NCI-H446 treated with DMSO at 0.1 percent for 48 hours (cell line): Measurements from ENCODE around the gene FGD4.

Experiments
- DNase-seq: peaks from one replicate; lab custom pipeline; 2025; lab: John Stamatoyannopoulos, UW

The FGD4 gene

DNA sequence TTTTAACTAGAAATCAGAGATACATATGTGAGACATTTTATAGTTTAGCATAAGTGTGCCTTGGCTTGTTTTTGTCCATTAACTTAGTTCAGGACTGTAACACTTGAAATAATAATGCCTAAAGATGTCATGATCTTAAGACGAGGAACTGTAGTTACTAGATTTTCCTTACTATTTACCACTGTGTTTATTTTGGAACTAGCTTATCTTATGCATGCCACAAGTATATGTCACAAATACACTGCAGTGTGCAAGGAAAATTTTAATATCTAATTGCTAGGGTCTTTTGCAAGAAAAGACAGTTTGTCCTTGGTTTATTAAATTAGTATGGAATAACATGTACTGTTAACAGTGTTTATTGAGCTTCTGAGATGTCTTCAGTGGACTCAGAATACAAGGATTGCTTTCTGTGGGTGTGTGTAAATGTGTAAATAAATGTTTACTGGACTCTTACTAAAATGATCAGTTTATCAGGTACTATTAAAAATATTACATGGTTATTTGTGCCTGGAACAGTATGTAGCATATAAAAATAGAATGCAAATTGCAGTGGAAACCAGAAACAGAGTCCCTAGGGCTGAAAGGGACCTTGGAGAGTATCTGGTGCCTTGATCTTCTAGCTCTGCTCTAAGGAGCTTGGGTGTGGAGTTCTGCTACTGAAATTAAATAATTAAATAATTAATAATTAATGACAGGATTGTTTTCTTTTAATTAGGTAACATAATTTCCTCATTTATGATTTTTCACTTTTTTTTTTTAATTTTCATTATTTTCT is 58.1 kb downstream of the FGD4 start:
- no peak for DNase-seq

DNA sequence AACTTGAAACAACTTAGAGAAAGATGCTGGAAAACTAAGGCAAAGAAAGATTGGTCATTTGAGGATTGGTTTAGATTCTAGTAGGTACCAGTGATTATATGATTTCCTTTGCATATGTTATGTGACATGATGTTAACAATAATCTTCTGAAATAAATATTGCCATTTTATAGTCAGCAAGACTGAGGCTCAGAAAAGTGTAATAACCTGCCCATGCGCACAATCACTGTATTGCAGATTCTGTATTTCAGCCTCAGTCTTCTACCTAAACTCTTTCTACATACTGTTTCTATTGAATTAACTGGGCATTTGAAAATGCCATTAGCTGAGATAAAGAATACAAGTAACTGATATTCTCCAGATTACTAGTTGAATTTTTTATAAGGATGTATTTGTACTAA is 61.3 kb downstream of the FGD4 start:
- DNase-seq: no peak

DNA sequence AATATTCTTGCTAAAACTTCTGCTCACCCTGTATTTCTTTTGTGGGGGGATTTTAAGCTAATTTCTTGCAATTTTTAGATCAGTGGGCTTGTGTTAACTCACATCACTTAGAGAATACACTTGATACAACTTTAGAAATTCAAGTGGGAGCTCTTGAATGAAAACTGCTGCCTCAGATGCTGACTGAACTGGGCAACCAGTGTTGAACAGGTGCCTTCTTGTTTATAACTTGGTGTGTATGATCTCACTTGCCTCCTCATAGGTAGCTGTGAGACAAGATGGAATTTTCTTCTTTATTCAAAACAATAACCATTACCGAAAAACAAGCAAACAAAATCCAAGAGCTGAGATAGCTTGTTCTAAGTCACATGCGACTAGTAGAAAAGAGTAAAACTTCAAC is 63.5 kb downstream of the FGD4 start:
- no peak for DNase-seq

DNA sequence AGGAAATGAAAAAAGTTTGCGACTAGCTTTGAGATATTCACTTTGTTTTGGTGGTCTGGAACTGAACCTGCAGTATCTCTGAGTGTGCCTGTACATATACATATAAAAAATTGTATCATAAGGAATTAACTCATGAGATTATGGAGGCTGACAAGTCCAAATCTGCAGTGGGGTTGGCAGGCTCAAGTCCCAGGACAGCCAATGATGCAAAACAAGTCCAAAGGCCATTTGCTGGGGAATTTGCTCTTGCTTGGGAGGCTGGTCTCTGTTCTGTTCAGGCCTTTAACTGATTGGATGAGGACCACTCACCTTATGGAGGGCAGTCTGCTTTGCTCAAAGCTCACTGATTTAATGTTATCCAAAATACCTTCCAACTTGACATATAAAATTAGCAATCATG is 66.8 kb downstream of the FGD4 start:
- no peak for DNase-seq

DNA sequence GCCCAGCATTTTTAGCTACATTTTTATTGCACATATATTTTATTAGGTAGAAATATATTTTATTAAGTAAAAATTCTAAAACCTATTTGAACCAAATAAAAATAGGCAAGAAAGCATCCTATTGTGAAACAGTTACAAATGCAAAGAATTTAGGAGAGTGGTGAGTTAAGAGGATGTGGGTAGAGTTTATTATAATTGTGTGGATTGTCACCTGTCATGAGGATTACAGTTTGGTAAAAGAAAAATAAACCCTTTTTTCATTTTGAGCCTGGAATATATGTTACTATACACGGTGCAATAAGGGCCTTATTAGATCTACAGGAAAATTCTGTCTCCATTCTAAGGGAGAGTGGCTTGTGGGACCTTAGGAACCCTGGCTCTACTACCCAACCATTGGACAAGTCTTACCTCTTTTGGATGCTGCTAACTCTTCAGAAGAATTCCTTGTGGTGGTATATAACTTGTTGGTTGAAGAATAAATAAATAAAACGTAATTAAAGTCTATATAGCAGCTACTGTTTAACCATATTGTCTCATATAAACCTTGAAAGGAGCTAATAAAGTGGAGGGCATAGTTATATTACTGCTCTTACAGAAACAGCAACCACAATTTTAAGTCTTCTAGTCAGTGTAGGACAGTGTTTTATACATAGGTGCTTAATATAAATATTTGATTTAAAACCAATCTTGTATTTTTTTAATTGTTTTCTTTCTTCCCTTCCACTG is 67.8 kb downstream of the FGD4 start:
- no peak for DNase-seq

DNA sequence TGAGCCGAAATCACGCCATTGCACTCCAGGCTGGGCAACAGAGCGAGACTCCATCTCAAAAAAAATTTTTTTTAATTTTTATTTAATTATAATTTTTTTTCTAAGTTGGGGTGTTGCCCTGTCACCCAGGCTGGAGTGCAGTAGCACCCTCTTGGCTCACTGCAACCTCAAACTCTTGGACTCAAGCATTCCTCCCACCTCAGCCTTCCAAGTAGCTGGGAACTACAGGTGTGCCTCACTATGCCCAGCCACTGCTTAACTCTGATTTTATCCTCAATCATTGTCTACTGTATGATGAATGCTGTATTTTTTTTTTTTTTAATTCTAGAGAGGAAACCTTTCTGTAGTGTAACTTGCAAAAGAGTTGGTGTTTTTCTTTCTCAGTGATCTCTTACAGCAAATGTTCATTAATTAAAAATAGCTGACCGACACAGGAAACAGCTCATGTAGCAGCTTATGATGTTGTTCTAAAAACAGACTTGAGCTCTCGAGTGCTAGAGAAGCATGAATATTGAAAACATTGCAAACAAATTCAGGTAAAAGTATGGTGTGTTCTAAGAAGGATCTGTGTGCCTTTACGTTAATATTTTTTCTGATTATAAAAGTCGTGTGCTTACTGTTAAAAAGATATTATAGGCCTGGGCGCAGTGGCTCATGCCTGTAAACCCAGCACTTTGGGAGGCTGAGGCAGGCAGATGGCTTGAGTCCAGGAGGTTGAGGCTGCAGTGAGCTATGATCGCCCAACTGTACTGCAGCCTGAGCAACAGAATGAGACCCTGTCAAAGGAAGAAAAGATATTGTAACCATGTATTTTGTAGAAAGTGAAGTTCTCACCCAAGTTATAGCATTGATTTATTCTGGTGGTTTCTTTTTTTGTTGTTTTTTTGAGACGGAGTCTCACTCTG is 68.9 kb downstream of the FGD4 start:
- DNase-seq: no peak

DNA sequence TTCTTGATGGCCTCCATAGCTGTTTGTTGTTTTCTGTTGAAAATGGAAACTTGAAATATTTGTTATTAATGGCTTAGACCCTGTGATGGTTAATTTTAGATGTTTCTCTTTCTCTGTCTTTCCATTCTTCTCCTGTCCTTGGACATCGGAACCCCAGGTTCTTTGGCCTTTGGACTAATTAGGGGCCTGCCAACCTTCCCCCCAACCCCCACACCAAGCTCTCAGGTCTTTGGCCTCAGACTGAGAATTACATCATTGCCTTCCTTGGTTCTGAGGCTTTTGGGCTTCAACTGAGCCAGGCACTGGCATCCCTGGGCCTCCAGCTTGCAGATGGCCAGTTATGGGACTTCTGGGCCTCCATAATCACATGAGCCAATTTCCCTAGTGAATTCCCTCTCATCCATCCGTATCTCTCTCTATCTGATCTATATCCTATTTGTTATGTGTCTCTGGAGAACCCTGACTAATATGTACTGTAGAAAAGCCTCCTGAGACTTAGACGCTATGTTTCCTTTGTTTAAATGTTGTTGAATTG is 71.6 kb downstream of the FGD4 start:
- DNase-seq: no peak

DNA sequence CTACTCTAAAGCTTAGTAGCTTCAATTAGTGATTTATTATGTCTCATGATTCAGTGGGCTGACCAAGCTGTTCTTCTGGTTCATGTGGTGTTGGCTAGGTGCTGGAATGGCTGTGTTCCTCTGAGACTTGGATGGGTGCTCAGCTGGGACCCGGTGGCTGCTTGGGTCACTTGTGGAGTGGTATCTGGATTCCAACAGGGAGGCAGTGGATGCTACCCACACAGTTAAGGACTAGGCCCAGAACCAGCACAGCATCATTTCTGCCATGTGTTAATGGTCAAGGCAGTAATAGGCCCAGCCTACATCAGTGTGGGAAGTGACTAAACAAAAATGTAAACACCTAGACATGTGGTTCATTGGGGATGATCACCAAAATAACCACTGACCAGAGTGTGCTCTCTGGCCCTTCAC is 72.2 kb downstream of the FGD4 start:
- no peak for DNase-seq

DNA sequence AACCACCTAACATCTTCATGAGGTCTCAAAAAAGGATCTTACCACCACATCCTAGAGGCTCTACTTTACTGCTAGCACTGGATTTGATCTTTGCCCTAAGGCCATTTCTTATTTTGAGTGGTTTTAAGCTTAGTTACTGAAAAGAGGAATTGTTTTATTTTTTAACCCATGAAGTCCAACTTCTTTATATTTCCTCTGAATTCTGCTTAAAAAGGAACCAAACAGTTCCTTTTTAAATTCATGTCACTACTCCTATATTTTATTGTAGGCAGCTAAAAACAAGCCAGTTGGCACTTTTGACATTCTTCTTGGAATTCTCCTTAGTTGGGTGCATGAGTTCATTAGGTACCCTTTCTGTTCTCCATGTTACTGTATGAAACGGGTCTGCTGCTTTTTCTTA is 76.4 kb downstream of the FGD4 start:
- DNase-seq: no peak

DNA sequence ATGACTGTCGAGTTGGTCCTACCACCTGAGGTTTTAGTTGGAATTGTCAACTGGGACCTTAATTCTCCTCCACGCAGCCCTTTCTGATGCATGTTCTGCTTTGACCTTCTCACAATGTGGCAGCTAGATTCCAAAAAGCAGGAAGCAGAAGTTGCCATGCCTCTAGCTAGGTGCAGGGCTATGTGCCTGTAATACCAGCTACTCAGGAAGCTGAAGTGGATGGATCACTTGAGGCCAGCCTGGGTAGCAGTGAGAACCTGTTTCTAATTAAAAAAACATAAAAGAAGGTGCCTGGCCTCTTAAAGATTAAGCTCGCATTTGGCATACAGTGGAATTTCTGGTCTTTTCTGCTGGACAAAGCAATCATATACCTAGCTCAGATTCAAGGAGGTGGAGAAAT is 77.1 kb downstream of the FGD4 start:
- DNase-seq: no peak

DNA sequence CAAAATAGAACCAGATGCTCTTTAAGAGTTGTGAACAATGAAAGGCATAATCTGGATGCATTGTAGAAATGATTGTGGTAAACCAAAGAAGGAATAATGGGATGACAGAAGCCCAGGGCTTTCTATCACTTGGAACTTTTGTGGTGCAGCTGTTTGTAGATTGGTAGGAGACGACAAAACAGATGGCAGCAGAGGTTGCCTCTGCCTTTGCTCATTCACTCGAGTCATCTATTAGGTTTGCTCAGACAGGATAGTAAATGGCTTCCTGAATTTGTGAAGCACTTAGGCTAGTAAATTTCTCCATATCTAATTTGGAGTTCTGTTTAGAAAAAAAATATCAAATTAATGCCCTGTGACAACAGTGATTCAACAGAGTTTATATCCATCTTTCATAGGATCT is 78.4 kb downstream of the FGD4 start:
- DNase-seq: peak; percentile 70

DNA sequence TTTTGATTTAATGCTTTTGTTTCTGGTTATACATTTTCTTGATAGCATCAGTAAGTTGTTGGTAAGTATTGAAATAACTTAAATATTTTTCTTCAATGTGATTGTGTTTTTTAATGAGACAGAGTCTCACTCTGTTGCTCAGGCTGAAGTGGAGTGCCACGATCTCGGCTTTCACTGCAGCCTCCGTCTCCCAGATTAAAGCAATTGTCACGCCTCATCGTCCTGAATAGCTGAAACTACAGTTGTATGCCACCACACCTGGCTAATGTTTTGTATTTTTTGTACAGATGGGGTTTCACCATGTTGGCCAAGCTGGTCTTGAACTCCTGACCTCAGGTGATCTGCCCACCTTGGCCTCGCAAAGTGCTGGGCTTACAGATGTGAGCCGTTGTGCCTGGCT is 78.8 kb downstream of the FGD4 start:
- no peak for DNase-seq

DNA sequence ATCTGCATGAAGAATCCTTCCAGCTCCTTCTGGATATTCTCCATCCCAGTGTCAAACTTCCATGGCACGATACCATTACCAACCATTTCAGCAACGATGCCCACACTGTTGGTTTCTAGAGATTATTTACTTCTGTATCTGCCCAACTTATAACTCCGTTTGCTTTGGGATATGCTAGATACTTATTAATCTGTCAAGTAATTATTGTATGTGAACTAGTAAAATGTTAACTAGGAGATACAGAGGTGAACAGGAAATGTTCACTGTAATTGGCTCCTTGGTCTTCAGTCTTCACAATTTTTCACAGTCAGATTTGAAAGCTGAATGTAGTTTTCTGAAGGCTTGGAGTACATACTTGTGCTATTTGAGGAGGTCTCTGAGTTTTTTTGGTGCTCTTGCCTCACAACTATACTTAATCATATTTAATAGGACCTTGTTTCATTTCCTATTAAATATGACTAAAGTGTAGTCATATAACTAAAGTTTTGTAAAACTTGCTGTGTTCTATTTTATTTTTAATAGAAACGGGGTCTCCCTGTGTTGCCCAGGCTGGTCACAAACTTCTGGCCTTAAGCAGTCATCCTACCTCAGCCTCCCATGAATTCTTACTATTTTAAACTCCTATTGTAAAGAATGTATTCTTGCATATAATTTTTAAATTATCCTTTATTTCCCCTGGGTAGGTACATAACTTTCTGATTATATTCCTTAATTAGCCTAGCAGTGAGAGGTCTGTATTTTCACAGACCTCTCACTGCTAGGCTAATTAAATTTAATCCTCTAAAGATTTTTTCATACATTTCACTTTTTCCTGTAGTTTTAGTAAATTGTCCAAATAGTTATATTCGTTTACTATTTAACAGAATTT is 79.7 kb downstream of the FGD4 start:
- no peak for DNase-seq

DNA sequence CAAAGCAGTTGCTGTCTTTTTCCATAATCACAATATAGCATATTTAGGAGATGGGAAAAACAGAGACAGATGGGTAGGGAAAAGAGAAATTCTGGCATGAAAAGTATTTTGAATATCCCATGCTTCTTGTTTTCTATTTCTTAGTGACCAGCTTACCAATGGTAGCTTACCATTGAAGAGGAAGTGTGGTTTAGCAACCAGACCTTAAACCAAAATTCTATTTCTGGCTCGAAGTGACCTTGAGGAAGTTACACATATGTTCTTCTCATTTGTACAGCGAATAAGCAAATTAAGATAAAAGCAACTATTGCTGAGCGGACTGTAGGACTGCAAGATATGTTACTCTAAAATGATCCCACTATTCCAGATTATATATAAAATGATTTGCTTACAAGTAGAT is 82.9 kb downstream of the FGD4 start:
- peak; percentile 80 for DNase-seq

DNA sequence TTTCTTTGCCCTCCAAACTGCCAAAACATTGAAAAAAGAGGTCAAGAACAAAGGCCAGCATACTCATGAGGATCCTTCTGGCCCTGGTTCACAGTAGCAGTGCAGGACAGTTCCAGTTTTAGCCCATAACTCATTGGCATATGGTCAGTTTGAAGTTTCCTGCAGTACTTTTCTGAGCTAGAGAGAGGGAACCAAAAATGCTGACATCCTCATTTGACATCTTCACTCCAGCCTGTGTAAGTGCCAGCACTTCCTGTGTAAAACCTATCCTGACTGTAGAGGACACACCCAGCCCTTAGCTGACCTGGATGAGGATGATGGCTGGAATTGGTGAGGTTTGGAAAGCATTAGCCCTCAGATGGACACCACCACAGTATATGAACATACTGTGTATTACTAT is 84.1 kb downstream of the FGD4 start:
- peak; percentile 46 for DNase-seq

DNA sequence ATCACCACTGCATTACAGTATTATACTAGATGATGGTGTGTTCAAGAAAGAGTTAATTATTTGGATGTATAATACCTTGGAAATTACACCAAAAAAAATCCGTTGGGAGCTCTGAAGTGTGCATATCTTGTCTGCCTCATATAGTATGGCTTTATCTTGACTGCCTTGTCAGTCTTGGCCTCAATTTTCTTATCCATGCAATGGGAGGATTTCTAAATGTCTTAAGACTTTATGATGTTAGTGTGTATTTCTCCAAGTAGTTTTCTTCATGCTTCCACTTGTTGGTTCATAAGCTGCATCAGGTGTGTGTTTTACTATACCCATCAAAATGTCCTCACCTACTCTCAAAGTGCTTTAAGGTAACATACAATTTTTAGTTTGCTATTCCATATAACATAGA is 84.6 kb downstream of the FGD4 start:
- no peak for DNase-seq

DNA sequence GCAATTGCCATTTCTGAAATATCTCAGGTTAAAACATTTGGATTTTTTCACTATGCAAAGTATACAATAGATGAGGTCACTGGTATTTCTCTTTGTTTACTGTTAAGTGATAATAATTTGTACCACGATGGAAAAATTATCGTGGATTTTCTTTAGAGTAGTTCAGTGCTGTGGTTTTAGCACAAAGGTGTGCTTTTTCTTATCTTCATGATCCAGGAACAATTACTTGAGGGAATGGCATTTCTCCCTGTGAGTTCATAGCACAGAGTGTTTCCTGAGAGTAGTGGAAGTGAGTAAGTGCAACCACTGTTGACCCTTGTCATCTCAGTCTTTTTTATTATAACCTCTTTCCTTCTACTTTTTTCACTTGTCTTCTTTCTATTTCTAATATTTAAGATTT is 86.8 kb downstream of the FGD4 start:
- DNase-seq: no peak

DNA sequence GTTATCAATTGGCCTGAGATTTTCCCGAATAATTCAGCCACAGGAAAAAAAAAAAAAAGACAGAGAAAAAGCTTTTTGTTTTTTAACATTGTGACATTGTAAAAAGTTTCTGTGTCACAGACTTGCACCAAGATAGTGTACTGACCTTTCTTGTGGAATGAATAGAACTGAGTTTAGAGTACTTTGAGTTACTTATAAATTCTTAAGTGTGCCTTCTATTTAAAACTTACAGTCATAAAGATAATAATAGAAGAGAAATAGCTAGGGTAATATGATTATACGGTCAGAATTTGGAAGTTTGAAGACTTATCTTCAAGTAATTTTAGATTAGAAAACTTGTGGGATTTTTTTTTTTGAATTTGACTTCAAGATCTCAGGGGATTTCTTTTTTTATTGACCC is 88.8 kb downstream of the FGD4 start:
- DNase-seq: no peak

DNA sequence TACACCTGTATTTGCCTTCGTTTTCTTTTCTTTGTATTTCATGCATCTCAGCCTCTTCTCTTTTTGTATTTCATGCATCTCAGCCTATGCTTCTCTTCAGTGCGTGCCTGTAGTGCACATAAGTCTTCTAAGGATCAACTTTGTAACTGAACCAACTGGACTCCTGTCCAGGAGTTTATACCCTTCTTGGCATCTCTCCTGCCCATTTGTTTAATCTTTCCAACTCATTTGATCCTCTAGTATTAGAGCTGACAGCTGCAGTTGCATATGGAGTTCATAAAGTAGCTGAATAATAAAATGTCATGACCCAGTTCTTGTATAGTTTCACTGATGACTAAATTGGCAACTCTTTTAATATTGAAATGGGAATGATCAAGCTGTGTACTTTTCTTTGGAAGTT is 89.7 kb downstream of the FGD4 start:
- DNase-seq: peak; percentile 89

DNA sequence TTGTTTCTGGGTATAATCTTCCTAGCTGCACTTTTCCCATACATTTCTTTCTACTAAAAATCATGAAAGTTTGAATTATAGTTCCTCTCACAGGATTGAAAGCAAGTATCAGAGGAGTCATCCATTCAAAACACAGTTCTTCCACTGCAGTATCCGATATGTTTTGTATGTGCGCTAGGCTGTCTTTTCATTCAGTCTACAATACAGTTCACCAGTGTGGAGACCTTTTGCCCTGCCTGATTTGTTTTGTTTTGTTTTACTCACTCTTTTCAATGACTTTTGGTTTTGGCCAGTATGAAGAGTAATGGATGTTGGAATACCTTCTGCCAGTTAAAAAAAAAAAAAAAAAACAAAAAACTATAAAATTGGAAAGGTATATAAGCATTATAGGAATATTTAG is 91.4 kb downstream of the FGD4 start:
- no peak for DNase-seq

DNA sequence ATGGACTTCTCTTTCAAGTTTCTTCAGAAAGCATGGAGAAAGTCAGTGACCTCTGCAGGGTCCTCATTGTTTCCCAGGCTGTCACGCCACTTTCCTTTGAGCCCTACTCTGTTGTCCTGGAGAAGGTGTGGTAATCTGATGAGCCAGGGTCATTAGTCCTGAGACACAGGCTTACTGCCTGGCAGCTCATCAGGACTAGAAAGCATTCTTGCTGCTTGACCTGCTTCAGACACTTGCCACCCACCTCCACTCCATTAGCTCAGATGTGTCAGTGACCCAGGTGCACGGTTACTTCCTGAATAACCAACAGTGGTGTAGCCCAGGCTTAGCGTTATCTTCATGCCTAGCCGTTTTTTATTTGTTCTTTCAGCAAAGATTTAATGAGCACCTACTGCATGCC is 93.9 kb downstream of the FGD4 start:
- no peak for DNase-seq

DNA sequence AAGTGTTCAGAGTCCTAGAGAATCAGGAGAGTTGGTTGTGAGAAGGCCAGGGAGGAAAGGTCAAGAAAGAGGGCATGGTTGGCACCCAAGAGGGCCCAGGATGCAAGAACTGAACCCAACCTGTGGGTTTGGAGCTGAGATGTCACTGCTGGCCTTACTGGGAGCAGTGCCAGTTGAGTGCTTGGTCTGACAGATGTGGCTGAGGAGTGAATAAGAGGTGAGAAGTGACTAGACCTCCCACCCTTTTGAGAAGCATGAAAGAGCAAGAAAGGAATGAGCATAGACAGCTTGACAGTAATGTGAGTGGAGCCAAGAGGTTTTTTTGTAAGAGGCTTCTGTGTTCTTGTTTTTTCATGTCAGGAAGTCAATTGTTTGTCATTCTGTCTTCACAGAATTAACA is 95.3 kb downstream of the FGD4 start:
- peak; percentile 39 for DNase-seq
